Suprapubic skin (tissue), 4 donors: ENCODE data around the gene CPT1A. TPM values are rescaled to one million over a fixed set of nuclear protein-coding genes. Genes with fewer than 3 reads are reported as not detected.
A peak's percentile ranks its signal among the peaks of the same experiment; 100 is the strongest.

Source experiments
- DNase-seq, 2 donors: peaks; one replicate each; pipeline ENCODE4 v3.0.0-alpha.2; 2019; ENCODE audit warnings: low spot score in 2 of 2
- H3K27ac ChIP-seq: fragments of 200-600 bp; sonication (generic); one replicate; pipeline ENCODE4 v1.5.1; 2019
- H3K27me3 ChIP-seq: fragments of 200-600 bp; sonication (generic); one replicate; pipeline ENCODE4 v1.5.1; 2019
- H3K36me3 ChIP-seq: fragments of 200-600 bp; sonication (generic); one replicate; pipeline ENCODE4 v1.5.1; 2019
- H3K4me1 ChIP-seq: fragments of 200-600 bp; sonication (generic); one replicate; pipeline ENCODE4 v1.5.1; 2019
- H3K4me3 ChIP-seq: fragments of 200-600 bp; sonication (generic); one replicate; pipeline ENCODE4 v1.5.1; 2019; ENCODE audit warnings: mild to moderate bottlenecking
- H3K9me3 ChIP-seq: fragments of 200-600 bp; sonication (generic); one replicate; pipeline ENCODE4 v1.5.1; 2019
- CTCF ChIP-seq, 2 donors: fragments of 200-600 bp in 1 of 2; fragments of 450-650 bp in 1 of 2; sonication (generic) in 1 of 2; IDR thresholded peaks; one replicate each; pipeline ENCODE4 v1.5.1; 2016 to 2019; ENCODE audit warnings: antibody characterized with exemption in 2 of 2, mild to moderate bottlenecking in 1 of 2, moderate library complexity in 1 of 2
- EP300 ChIP-seq: sonication (generic); formaldehyde crosslinking; IDR thresholded peaks from one replicate; pipeline ENCODE4 v1.6.1; 2017; ENCODE audit warnings: antibody characterized with exemption
- POLR2A ChIP-seq, 2 donors: fragments of 450-650 bp; IDR thresholded peaks; one replicate each; pipeline ENCODE4 v1.6.1; 2017; ENCODE audit warnings: antibody characterized with exemption in 2 of 2, mild to moderate bottlenecking in 2 of 2, moderate library complexity in 2 of 2
- POLR2AphosphoS5 ChIP-seq, 3 donors: sonication (generic); formaldehyde crosslinking; IDR thresholded peaks; one replicate each; pipeline ENCODE4 v1.6.1; 2017; ENCODE audit warnings: antibody characterized with exemption in 3 of 3
- WGBS: methylation state at CpG from one replicate; pipeline ENCODE4 v1.1.5; 2018; 5-methylcytosine and 5-hydroxymethylcytosine counted together
- total RNA-seq, 4 donors: library from RNA; depleted of rRNA; stranded (reverse); fragments of >200 nt; gene quantifications; one replicate each; pipeline ENCODE4 v1.1.0, GENCODE V29; 2016

CPT1A gene
- total RNA-seq, 4 donors from 2014 or later, result 18.5 to 125 (median 38.3) TPM

- Histone ChIP-seq H3K9me3 (no peaks in the 10 kb centered on the region), H3K27me3 (peaks cover under 1% of the 10 kb centered on the region), H3K27ac (no peak overlapping the region), H3K36me3 (no peaks in the 10 kb centered on the region), H3K4me3 (no peak overlapping the region), H3K4me1 (peaks cover 15% of the 10 kb centered on the region)
- TF ChIP-seq POLR2A (IDR thresholded peaks at IDR 0.05), result no peak
- TF ChIP-seq POLR2AphosphoS5 (IDR thresholded peaks at IDR 0.05), result no peak
- no peak for TF ChIP-seq CTCF (IDR thresholded peaks at IDR 0.05)
- no peak for TF ChIP-seq EP300
- DNase-seq, result no peak
- 92% methylated on average over 15 of the region's 15 CpGs for WGBS
Measured at GRCh38 chr11:68848429-68848828, 6.7 kb upstream of the CPT1A start.

- TF ChIP-seq EP300 (no peak), CTCF (IDR thresholded peaks at IDR 0.05) (no peak), POLR2A (IDR thresholded peaks at IDR 0.05) (no peak), POLR2AphosphoS5 (IDR thresholded peaks at IDR 0.05) (no peak)
- H3K27ac ChIP-seq, result no peak overlapping the region
- H3K4me3 ChIP-seq, result no peak overlapping the region
- no peaks in the 10 kb centered on the region for H3K27me3 ChIP-seq
- 70% methylated on average over 4 of the region's 4 CpGs for WGBS
- no peaks in the 10 kb centered on the region for H3K36me3 ChIP-seq
- H3K4me1 ChIP-seq, result peaks cover 25% of the 10 kb centered on the region
- H3K9me3 ChIP-seq, result no peaks in the 10 kb centered on the region
- no peak for DNase-seq
Measured at GRCh38 chr11:68847395-68847794, 5.7 kb upstream of the CPT1A start.

- H3K27ac ChIP-seq, result no peak overlapping the region
- H3K4me1 ChIP-seq, result peaks cover 42% of the 10 kb centered on the region
- TF ChIP-seq EP300, result no peak
- no peak for TF ChIP-seq POLR2AphosphoS5 (IDR thresholded peaks at IDR 0.05)
- TF ChIP-seq POLR2A (IDR thresholded peaks at IDR 0.05), result no peak
- TF ChIP-seq CTCF (IDR thresholded peaks at IDR 0.05), result no peak
- WGBS, result 77% methylated on average over 18 of the region's 18 CpGs
- H3K36me3 ChIP-seq, result no peaks in the 10 kb centered on the region
- no peak overlapping the region for H3K4me3 ChIP-seq
- H3K27me3 ChIP-seq, result no peaks in the 10 kb centered on the region
- DNase-seq, result no peak
- H3K9me3 ChIP-seq, result no peaks in the 10 kb centered on the region
Measured at GRCh38 chr11:68845351-68846002, 3.8 kb upstream of the CPT1A start.

GRCh38 chr11:68844801-68845200 lies 3.1 kb upstream of the CPT1A start:
- DNase-seq, result no peak
- H3K4me1 ChIP-seq, result peaks cover 48% of the 10 kb centered on the region
- no peaks in the 10 kb centered on the region for H3K36me3 ChIP-seq
- no peak overlapping the region for H3K27ac ChIP-seq
- no peaks in the 10 kb centered on the region for H3K9me3 ChIP-seq
- no peak overlapping the region for H3K4me3 ChIP-seq
- H3K27me3 ChIP-seq, result no peaks in the 10 kb centered on the region
- 78% methylated on average over 6 of the region's 6 CpGs for WGBS
- no peak for TF ChIP-seq CTCF (IDR thresholded peaks at IDR 0.05)

- H3K4me3 ChIP-seq, result peak overlapping the region; percentile 93
- no peak overlapping the region for H3K27ac ChIP-seq
- no peak for TF ChIP-seq POLR2AphosphoS5 (IDR thresholded peaks at IDR 0.05)
- TF ChIP-seq POLR2A (IDR thresholded peaks at IDR 0.05), result no peak
- TF ChIP-seq EP300, result no peak
- TF ChIP-seq CTCF (IDR thresholded peaks at IDR 0.05), result no peak
- DNase-seq, result no peak
- no peaks in the 10 kb centered on the region for H3K36me3 ChIP-seq
- no peaks in the 10 kb centered on the region for H3K9me3 ChIP-seq
- H3K4me1 ChIP-seq, result peaks cover 53% of the 10 kb centered on the region
- 84% methylated on average over 3 of the region's 3 CpGs for WGBS
- no peaks in the 10 kb centered on the region for H3K27me3 ChIP-seq
Measured at GRCh38 chr11:68844376-68844775, 2.7 kb upstream of the CPT1A start.
